Measurements from ENCODE around the gene AR. TPM values are rescaled to one million over a fixed set of nuclear protein-coding genes. Genes with fewer than 3 reads are reported as not detected.
A peak's percentile ranks its signal among the peaks of the same experiment; 100 is the strongest.

AR gene
- total RNA-seq, 4 donors from 2014 or later: 6.8 to 9.9 (median 8.2) TPM

- intact Hi-C loops (cut with DNase I; ENCODE audit: low total_unique reads) (no loop called here), in situ Hi-C loops (cut with MboI; ENCODE audit: low sequenced_read_pairs in 4 of 4) (loop anchor here in 1 of 4 donors (25.0 kb wide), 1 partner anchor 176 kb away; no protein-coding TSS in a partner anchor)
- Histone ChIP-seq H3K27me3 (no peaks in the 10 kb centered on the region), H3K4me3 (no peak overlapping the region), H3K27ac (no peak overlapping the region), H3K4me1 (no peaks in the 10 kb centered on the region), H3K9me3 (no peaks in the 10 kb centered on the region), H3K36me3 (no peaks in the 10 kb centered on the region)
- ATAC-seq: no peak
- TF ChIP-seq CTCF (IDR thresholded peaks at IDR 0.05 in 4 of 5, conservative IDR thresholded peaks at IDR 0.05 in 1 of 5) (no peak), POLR2A (IDR thresholded peaks at IDR 0.05) (no peak)
- DNase-seq: no peak
Observed at GRCh38 chrX:67536564-67536963, 7.3 kb upstream of the AR start.

GRCh38 chrX:67538383-67538782 lies 5.4 kb upstream of the AR start:
- ATAC-seq (no peak), DNase-seq (no peak)
- Histone ChIP-seq H3K36me3 (no peaks in the 10 kb centered on the region), H3K27me3 (no peaks in the 10 kb centered on the region), H3K9me3 (no peaks in the 10 kb centered on the region), H3K27ac (no peak overlapping the region), H3K4me1 (no peaks in the 10 kb centered on the region), H3K4me3 (no peak overlapping the region)
- in situ Hi-C loops (cut with MboI; ENCODE audit: low sequenced_read_pairs in 4 of 4): loop anchor here in 1 of 4 donors (25.0 kb wide), 1 partner anchor 174 kb away; no protein-coding TSS in a partner anchor
- intact Hi-C loops (cut with DNase I; ENCODE audit: low total_unique reads): no loop called here
- no peak for TF ChIP-seq POLR2A (IDR thresholded peaks at IDR 0.05)
- no peak for TF ChIP-seq CTCF (IDR thresholded peaks at IDR 0.05 in 4 of 5, conservative IDR thresholded peaks at IDR 0.05 in 1 of 5)

GRCh38 chrX:67544281-67545035 lies 637 bp downstream of the AR start:
- ATAC-seq: peak; percentile 20
- TF ChIP-seq CTCF (IDR thresholded peaks at IDR 0.05 in 4 of 5, conservative IDR thresholded peaks at IDR 0.05 in 1 of 5) (no peak), POLR2A (IDR thresholded peaks at IDR 0.05) (no peak)
- in situ Hi-C loops (cut with MboI; ENCODE audit: low sequenced_read_pairs in 4 of 4) (loop anchor here in 1 of 4 donors (25.0 kb wide), 1 partner anchor 168 kb away; no protein-coding TSS in a partner anchor), intact Hi-C loops (cut with DNase I; ENCODE audit: low total_unique reads) (loop anchor here (5.0 kb wide), 3 partner anchors 178 to 663 kb away; no protein-coding TSS in a partner anchor)
- no peaks in the 10 kb centered on the region for H3K4me1 ChIP-seq
- H3K9me3 ChIP-seq: no peaks in the 10 kb centered on the region
- peaks cover 0 to 5% (median 0%) of the 10 kb centered on the region in 3 donors for H3K27me3 ChIP-seq
- H3K27ac ChIP-seq: peak overlapping the region; percentile 80 to 88 (median 82)
- peak overlapping the region; percentile 57 to 72 (median 67) for H3K4me3 ChIP-seq
- DNase-seq: peak in 1 of 2 donors; percentile 18
- H3K36me3 ChIP-seq: no peaks in the 10 kb centered on the region

- peaks cover 0 to 6% of the 10 kb centered on the region in 2 donors for H3K4me1 ChIP-seq
- intact Hi-C loops (cut with DNase I; ENCODE audit: low total_unique reads): loop anchor here (5.0 kb wide), 3 partner anchors 177 to 662 kb away; no protein-coding TSS in a partner anchor
- H3K36me3 ChIP-seq: no peaks in the 10 kb centered on the region
- peak overlapping the region; percentile 57 to 72 (median 67) for H3K4me3 ChIP-seq
- peak in 1 of 2 donors; percentile 28 for DNase-seq
- TF ChIP-seq CTCF (IDR thresholded peaks at IDR 0.05 in 4 of 5, conservative IDR thresholded peaks at IDR 0.05 in 1 of 5) (no peak), POLR2A (IDR thresholded peaks at IDR 0.05) (peak in 1 of 2 donors; percentile 13)
- peaks cover 0 to 5% (median 0%) of the 10 kb centered on the region in 3 donors for H3K27me3 ChIP-seq
- ATAC-seq: peak in 1 of 2 donors; percentile 47
- peak overlapping the region; percentile 80 to 88 (median 82) for H3K27ac ChIP-seq
- in situ Hi-C loops (cut with MboI; ENCODE audit: low sequenced_read_pairs in 4 of 4): loop anchor here in 1 of 4 donors (25.0 kb wide), 1 partner anchor 167 kb away; no protein-coding TSS in a partner anchor
- no peaks in the 10 kb centered on the region for H3K9me3 ChIP-seq
Observed at GRCh38 chrX:67545036-67545821, 1.4 kb downstream of the AR start.
